ENCODE measurements around the gene UBE2D1. TPM values are rescaled to one million over a fixed set of nuclear protein-coding genes. Genes with fewer than 3 reads are reported as not detected.

Gene UBE2D1
- total RNA-seq, 1 experiment from 2014 or later: 13.6 TPM

DNA sequence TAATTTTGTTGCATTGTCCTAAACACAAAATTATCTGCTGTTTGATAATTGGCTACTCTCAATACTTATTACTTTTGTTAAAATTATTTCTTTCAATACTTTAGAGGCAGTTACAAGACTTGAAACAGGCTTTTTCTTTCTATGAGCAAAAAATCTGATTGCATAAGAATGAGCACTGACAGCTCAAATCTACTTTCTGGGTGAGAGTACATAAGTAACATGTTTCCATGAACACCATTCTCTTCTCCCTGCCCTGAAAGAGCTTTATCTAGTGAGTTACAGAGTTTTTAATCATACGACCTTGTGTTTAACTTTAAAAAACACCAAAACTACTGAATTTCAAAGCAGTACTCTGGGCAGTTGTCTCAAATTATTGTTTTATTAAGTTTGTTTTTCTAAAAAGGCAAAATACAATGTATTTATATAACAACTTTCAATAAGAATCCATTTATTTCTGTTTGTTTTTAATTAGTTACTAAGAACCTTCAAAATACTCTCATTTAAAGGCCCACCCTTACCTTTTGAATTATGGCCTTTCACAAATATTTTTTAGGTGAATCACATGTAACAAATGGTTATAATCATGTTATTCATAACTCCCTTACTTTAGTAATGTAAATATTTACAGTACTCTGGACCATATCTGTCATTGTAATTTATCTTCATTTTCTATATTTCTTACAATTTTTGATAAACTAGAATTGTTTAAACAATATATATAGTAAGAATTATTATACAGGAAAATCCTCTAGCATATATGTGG lies 27.4 kb downstream of the UBE2D1 start:
- ATAC-seq (peak; percentile 82), DNase-seq (peak; percentile 65)
- H3K36me3 ChIP-seq (ENCODE audit: low read depth, low read length): peaks cover 8% of the 10 kb centered on the region; the same call in 1 of the 2 replicates
- peaks cover 30% of the 10 kb centered on the region for H3K4me1 ChIP-seq (ENCODE audit: insufficient read depth, low read length)
- TF ChIP-seq CTCF (conservative IDR thresholded peaks at IDR 0.05; ENCODE audit: low read depth, low read length): no peak
- no peak for TF ChIP-seq EZH2 (IDR thresholded peaks at IDR 0.05; ENCODE audit: low read length, unreplicated experiment)
- TF ChIP-seq EZH2phosphoT487 (IDR thresholded peaks at IDR 0.05; ENCODE audit: borderline replicate concordance, low read length): no peak
- ChIA-PET CTCF (no interaction called here), POLR2A (ENCODE audit: unreplicated experiment) (no interaction called here)
- H3K4me3 ChIP-seq (ENCODE audit: low read length): no peak overlapping the region
- H3K9ac ChIP-seq (ENCODE audit: low read length): no peak overlapping the region
- intact Hi-C loops (cut with micrococcal nuclease): no loop called here
- H3K4me2 ChIP-seq (ENCODE audit: low read length): peak overlapping the region; percentile 24; the same call in 1 of the 2 replicates
- no peak overlapping the region for H2AFZ ChIP-seq (ENCODE audit: low read length)
- BruUV-seq (replicated peaks): no TSS peak
- H3K27me3 ChIP-seq (ENCODE audit: low read length): no peaks in the 10 kb centered on the region
- H3K79me2 ChIP-seq (ENCODE audit: low read length): no peaks in the 10 kb centered on the region
- no peaks in the 10 kb centered on the region for H3K9me2 ChIP-seq (replicated peaks; ENCODE audit: low read length)
- no peaks in the 10 kb centered on the region for H3K9me3 ChIP-seq (ENCODE audit: low read length)
- no peaks in the 10 kb centered on the region for H3F3A ChIP-seq (ENCODE audit: low read length, unreplicated experiment)
- no peaks in the 10 kb centered on the region; the same call in 1 of the 2 replicates for H4K20me1 ChIP-seq (ENCODE audit: low read length)
- peak overlapping the region; percentile 9; the same call in 1 of the 2 replicates for H3K27ac ChIP-seq (ENCODE audit: low read length)

DNA sequence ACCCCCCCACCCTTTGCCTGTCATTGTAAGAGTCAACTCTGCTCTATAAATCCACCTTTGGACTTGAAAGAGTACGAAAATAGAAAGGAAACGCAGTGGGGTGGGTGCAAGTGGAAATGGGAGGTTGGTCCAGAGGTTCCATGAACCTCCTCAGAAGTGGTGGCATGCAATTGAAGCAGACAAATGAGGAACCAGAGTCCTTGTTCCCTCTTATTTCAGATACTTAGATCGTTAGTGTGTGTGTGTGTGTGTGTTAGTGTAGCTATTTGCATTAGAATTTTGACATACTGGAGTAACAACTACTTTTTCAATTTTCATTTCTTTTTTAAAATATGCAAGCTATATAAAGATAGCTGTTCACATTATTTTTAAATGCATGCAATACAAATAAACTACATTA lies 32.3 kb downstream of the UBE2D1 start:
- no TSS peak for BruUV-seq (replicated peaks)
- H3K4me2 ChIP-seq (ENCODE audit: low read length): no peak overlapping the region
- H4K20me1 ChIP-seq (ENCODE audit: low read length): no peaks in the 10 kb centered on the region
- H3K27ac ChIP-seq (ENCODE audit: low read length): no peak overlapping the region
- H3F3A ChIP-seq (ENCODE audit: low read length, unreplicated experiment): no peaks in the 10 kb centered on the region
- H3K9me3 ChIP-seq (ENCODE audit: low read length): no peaks in the 10 kb centered on the region
- no peaks in the 10 kb centered on the region for H3K79me2 ChIP-seq (ENCODE audit: low read length)
- intact Hi-C loops (cut with micrococcal nuclease): no loop called here
- H3K4me3 ChIP-seq (ENCODE audit: low read length): no peak overlapping the region
- no peak overlapping the region for H3K9ac ChIP-seq (ENCODE audit: low read length)
- peaks cover 8% of the 10 kb centered on the region for H3K4me1 ChIP-seq (ENCODE audit: insufficient read depth, low read length)
- no peaks in the 10 kb centered on the region for H3K27me3 ChIP-seq (ENCODE audit: low read length)
- ChIA-PET CTCF (no interaction called here), POLR2A (ENCODE audit: unreplicated experiment) (no interaction called here)
- no peaks in the 10 kb centered on the region for H3K9me2 ChIP-seq (replicated peaks; ENCODE audit: low read length)
- H3K36me3 ChIP-seq (ENCODE audit: low read depth, low read length): peaks cover 10% of the 10 kb centered on the region; the same call in 1 of the 2 replicates
- no peak overlapping the region for H2AFZ ChIP-seq (ENCODE audit: low read length)
- no peak for TF ChIP-seq EZH2phosphoT487 (IDR thresholded peaks at IDR 0.05; ENCODE audit: borderline replicate concordance, low read length)
- TF ChIP-seq EZH2 (IDR thresholded peaks at IDR 0.05; ENCODE audit: low read length, unreplicated experiment): no peak
- TF ChIP-seq CTCF (conservative IDR thresholded peaks at IDR 0.05; ENCODE audit: low read depth, low read length): no peak
- ATAC-seq: no peak
- no peak for DNase-seq

GRCh38 chr10:58371473-58371872 lies 36.7 kb downstream of the UBE2D1 start:
- ATAC-seq: no peak
- 0 out of 2 replicates have a peak, but pooled peaks cover 2% of the 10 kb centered on the region for H3K36me3 ChIP-seq (ENCODE audit: low read depth, low read length)
- CTCF ChIA-PET: no interaction called here

More at GRCh38 chr10:58371473-58371872, 36.7 kb downstream of the UBE2D1 start:
- no peak overlapping the region for H3K9ac ChIP-seq (ENCODE audit: low read length)
- no peaks in the 10 kb centered on the region for H4K20me1 ChIP-seq (ENCODE audit: low read length)
- H3K27me3 ChIP-seq (ENCODE audit: low read length): no peaks in the 10 kb centered on the region
- no TSS peak for BruUV-seq (replicated peaks)
- no peak overlapping the region for H3K27ac ChIP-seq (ENCODE audit: low read length)
- H3K9me3 ChIP-seq (ENCODE audit: low read length): no peaks in the 10 kb centered on the region
- H3K4me2 ChIP-seq (ENCODE audit: low read length): no peak overlapping the region
- H3K9me2 ChIP-seq (replicated peaks; ENCODE audit: low read length): no peaks in the 10 kb centered on the region
- no peak for TF ChIP-seq CTCF (conservative IDR thresholded peaks at IDR 0.05; ENCODE audit: low read depth, low read length)
- TF ChIP-seq EZH2 (IDR thresholded peaks at IDR 0.05; ENCODE audit: low read length, unreplicated experiment): no peak
- TF ChIP-seq EZH2phosphoT487 (IDR thresholded peaks at IDR 0.05; ENCODE audit: borderline replicate concordance, low read length): no peak
- H3F3A ChIP-seq (ENCODE audit: low read length, unreplicated experiment): no peaks in the 10 kb centered on the region
- no peaks in the 10 kb centered on the region for H3K79me2 ChIP-seq (ENCODE audit: low read length)
- H3K4me3 ChIP-seq (ENCODE audit: low read length): no peak overlapping the region
- POLR2A ChIA-PET (ENCODE audit: unreplicated experiment): no interaction called here
- intact Hi-C loops (cut with micrococcal nuclease): no loop called here
- no peak overlapping the region for H2AFZ ChIP-seq (ENCODE audit: low read length)
- peaks cover 8% of the 10 kb centered on the region for H3K4me1 ChIP-seq (ENCODE audit: insufficient read depth, low read length)
- DNase-seq: no peak
